GM20431 (cell line): Measurements from ENCODE around the gene EEA1.
"Not testable (repeated sequence)": the region's sequence is repeated elsewhere in the genome, so short reads cannot be mapped to it uniquely, and the experiment has no call there.

Experiments
- in situ Hi-C: fragments of 300-500 bp; cut with MseI, MboI; formaldehyde crosslinking; loops from one replicate; pipeline ENCODE4 v1.15.0; 2020; ENCODE audit warnings: low sequenced_read_pairs; ENCODE audit not compliant: unreplicated experiment

EEA1 gene

GRCh38 chr12:92762773-92763172 is 166.3 kb downstream of the EEA1 start:
- in situ Hi-C loops: no loop called here

- in situ Hi-C loops: no loop called here
Measured at GRCh38 chr12:92759634-92760268, 169.3 kb downstream of the EEA1 start.

DNA sequence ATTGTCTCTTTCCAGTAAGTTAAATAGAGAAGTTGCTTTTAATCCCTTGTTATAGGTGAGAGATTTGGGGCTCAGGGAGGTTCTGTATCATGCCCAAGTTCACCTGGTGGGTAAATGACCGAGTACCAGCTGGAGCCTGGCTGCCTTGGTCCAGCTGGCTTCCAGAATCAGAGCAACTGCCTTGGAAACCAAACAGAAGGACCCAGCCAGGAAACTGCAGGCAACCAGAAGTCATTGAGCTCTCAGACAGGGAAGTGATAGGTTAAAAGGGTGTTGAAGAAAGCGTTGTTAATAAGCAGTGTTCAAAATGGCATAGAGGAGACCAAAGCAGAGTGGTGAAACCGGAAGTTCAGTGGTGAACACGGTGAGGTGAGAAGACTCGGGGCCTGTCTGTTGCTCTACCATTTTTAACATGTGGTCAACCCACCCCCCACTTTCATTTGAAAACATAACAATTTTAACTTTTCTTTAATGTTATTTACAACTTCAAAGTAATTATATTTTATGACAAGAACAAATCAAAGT is 171.4 kb downstream of the EEA1 start:
- in situ Hi-C loops: no loop called here

DNA sequence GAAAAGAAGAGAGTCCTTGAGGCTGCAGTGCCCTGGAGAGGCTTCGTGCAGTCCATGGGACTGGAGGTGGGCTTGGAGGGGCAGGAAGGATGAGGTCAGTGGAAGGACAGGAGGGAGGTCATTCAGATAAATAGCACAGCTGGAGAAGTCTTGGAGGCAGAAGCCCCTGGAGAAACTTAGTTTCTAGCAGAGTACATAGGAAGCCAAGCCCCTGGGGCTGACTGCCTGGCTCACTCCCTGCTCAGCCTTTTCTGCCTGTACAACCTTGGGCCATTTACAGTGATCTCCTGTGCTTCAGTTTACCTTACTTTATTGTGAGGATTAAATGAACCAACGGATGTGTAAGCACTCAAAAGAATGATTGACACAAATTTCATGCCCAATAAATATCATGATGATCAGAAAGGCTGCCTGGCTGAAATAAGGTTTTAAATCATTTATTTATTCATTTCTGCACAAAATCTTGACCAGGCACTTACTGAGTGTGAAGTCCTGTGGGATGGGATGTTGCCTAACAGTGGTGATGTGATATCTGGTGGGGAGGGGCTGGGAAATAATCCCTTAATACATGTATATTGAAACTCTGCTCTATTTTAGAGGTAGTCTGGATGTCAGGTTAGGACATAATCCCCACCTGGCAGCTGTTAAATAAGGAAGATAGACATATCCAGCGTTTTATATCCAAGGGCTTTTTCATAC is 172.0 kb downstream of the EEA1 start:
- in situ Hi-C loops: no loop called here

DNA sequence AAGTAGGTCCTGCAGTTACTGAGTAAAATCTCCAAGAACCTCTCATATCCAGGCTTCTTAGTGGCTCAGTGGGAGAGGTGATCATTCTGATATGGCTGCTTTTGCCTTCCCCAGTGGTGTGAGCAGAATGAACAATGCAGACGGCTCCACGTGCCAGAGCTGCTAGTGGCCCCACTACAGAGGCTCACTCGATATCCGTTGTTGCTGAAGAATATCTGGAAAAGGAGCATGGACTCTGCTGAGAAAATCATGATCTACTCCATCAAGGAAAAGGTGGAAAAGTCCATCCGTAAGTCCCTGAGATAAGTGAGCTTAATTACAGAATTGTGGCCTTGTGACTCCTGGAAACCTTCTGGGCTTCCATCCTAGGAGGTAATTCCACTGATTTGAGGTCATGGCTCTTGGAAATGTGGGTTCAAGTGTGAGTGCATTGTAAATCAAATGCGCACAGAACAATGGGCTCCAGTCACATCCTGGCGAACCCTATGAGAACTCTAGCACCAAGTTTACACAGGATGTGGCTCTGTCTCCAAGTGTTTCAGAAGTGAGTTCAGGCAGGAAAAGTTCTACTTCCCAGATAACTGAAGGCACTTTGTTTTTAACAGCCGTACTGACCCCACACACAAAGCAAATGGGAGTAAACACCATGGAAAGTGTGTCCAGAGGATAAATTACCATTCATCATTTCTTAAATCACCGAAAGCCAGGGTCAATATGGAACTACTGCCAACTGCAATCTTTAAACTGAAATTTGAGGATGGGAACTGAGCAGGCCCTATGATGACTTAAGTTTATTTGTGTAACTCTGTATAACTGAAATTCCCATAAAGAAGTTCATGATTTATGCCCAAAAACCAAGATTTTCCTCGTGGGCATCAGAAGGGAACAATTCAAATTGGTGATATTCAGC is 174.9 kb downstream of the EEA1 start:
- in situ Hi-C loops: no loop called here

DNA sequence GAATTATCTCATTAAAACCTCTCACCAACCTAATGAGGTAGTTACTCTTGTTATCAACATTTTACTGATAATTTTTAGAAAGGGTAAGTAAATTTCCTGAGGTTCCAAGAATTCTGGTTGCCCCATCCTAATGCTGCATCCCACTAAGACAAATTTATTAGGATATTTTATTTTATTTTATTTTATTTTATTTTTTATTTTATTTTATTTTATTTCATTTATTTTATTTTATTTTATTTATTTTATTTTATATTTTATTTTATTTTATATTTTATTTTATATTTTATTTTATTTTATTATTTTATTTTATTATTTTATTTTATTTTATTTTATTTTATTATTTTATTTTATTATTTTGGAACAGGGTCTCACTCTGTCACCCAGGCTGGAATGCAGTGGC is 179.4 kb downstream of the EEA1 start:
- in situ Hi-C loops: not testable (repeated sequence)

DNA sequence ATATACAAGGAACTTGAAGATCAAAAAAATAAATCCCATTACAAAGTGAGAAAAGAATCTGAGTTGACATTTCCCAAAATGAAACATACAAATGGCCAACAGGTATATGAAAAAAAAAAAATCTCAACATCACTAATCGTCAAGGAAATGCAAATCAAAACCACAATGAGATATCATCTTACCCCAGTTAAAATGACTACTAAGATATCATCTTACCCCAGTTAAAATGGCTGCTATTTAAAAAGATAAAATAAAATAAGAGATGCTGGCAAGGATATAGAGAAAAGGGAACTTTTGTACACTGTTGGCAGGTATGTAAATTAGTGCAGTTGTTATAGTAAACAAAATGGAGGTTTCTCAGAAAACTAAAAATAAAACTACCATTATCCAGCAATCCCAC is 181.9 kb downstream of the EEA1 start:
- in situ Hi-C loops: no loop called here

GRCh38 chr12:92745856-92746550 is 183.1 kb downstream of the EEA1 start:
- in situ Hi-C loops: no loop called here

DNA sequence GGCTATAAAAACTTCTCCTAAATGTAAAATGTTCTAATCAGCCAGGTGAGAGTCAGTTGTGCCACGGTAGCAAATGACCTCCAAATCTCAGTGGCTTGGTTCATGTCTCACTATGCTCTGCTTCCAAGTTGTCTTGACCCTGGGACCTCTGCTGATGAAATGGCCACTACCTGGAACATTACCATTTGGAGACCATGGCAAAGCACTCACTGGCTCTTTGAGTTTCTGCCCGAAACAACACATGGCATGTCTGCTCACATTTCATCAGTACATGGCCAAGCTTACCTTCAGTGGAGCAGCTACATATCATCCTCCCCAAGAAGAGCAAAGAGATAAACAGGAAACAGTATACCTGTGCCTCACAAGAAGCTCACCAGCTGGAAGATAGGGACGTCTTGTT is 186.1 kb downstream of the EEA1 start:
- in situ Hi-C loops: no loop called here

DNA sequence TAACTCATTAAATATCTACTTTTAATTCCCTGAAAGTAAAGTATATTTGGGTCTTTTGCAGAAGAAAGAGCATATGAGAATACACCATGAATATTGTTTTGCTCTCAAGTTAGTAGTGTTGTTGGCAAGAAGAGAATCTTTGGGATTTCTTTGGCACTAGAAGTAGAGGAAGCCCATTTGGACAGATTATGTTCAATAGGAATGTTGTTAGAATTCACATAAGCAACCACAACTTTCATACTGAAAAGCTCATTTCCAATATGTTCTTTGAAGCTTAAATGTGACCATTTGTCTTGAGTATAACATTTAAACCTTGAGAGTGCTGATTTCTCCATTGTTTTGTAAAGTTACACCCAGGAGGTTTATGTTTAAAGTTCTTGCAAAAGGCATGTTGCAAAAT is 188.7 kb downstream of the EEA1 start:
- in situ Hi-C loops: no loop called here

DNA sequence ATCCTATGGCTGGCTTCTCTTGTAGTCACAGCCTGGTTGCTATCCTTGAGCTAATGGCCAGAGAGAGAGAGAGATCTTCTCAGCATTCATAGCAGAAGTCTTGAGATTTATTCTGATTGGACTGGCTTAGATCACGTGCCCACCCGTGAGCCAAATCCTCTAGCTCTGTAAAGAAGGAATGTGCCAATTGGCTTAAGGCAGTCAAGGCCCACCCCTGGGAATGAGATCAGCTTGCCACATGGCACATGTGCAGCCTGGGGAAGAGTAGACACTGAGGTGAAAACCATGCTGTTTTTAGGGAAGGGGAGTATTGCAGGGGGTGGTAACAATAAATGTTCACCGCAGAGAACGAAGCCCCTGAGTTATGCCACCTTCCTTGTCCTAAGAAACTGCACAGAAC is 190.0 kb downstream of the EEA1 start:
- in situ Hi-C loops: no loop called here

- in situ Hi-C loops: no loop called here
Measured at GRCh38 chr12:92737855-92738850, 190.9 kb downstream of the EEA1 start.

- in situ Hi-C loops: no loop called here
Measured at GRCh38 chr12:92736605-92737004, 192.5 kb downstream of the EEA1 start.

DNA sequence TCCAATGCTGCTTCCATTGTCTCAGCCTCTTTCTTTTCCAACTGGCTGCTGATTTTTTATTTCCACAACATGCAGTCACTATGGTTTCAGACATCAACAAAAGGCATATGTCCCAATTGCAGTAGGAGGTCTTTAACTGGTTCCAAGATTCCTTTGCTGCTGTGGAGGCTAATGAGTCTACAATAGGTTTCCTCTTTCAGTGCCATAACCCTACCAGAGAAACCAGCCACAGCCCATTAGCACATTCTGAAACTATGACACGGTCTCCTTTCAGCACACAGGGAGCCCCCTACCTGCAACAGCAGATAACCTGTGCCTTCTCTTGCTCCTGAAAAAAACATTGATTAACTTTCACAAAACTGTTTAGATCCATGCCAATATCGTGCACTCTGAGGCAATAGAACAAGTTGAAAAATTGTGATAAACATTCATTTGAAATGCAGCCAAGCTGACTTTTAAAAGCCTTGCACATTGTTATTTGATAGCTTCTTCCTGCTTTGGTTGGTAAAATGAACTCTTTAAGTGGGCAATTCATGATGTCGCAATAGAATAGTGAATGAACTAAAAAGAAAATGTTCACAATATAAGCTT is 193.9 kb downstream of the EEA1 start:
- in situ Hi-C loops: no loop called here

DNA sequence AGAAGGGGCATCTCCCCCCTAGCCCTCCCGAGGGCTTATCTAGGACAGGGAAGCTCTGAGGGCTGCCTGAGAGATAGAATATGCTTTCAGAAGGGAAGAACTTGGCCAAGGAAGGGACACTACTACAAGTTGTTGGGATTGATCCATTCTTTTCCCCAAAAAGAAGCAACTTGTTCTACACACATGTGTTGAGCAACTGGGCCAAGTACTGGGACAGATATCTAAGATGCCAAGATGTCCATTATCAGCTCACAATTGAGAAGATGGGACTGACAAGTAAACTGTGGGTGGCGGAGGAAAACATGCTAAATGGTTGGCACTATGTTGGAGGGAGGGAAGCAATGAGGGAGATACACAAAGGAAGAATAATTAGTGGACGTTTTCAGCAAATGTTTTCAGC is 195.4 kb downstream of the EEA1 start:
- in situ Hi-C loops: no loop called here

- in situ Hi-C loops: no loop called here
Measured at GRCh38 chr12:92733181-92733580, 195.9 kb downstream of the EEA1 start.

DNA sequence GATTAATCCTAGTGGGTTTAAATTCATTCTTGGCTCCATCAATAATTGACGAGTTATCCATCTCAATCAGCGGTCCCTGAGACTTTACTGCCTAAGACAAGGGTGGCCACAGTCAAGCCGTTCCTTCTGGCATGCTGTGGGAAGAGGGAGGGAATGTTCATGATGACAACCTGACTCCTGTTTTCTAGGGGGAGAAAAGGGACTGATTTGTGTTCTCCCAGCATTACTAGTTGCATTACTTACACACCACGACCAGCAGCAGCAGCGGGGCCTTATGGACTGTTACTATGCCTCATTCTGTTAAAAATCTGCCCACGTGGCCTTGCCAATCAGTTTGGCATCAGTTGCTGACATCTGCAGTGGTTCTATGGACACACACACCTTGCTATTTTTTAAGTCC is 196.4 kb downstream of the EEA1 start:
- in situ Hi-C loops: no loop called here

- in situ Hi-C loops: no loop called here
Measured at GRCh38 chr12:92732216-92732615, 196.9 kb downstream of the EEA1 start.

DNA sequence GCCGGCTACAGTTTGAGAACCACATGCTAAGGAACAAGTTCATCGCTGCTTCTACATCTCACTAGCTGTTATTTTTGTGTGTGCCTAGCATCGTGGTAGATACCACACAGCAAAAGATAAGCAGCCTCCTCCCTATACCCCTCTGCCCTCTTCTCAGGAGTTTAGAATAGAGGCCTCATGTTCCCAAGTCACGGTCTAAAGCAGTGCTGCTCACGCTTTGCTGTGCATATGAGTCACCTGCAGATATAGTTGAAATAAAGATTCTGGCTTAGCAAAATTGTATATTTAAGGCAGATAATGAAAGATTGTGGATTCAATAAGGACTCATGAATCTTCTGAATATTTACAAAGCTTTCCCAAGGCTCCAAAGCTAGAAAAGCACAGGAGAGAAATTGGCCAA is 198.3 kb downstream of the EEA1 start:
- in situ Hi-C loops: no loop called here
